GM23338 (cell line): ENCODE results near the gene TMEM134.

Experiments
- CREB1 ChIP-seq: fragments of 250-450 bp; sonication (Bioruptor Pico); IDR thresholded peaks from 2 replicates; pipeline ENCODE4 v1.5.0; 2020; ENCODE audit warnings: low read depth, mild to moderate bottlenecking, moderate library complexity
- EZH2 ChIP-seq: fragments of 200-600 bp; sonication (generic); IDR thresholded peaks from one replicate; pipeline ENCODE4 v1.8.0; 2017; ENCODE audit warnings: antibody characterized with exemption, mild to moderate bottlenecking, low read depth; ENCODE audit not compliant: unreplicated experiment
- EZH2phosphoT487 ChIP-seq: fragments of 200-600 bp; sonication (generic); IDR thresholded peaks from one replicate; pipeline ENCODE4 v1.8.1; 2018; ENCODE audit warnings: antibody characterized with exemption; ENCODE audit not compliant: unreplicated experiment
- JUNB ChIP-seq: IDR thresholded peaks from one replicate; pipeline ENCODE4 v1.6.1; 2016; ENCODE audit warnings: antibody characterized with exemption; ENCODE audit not compliant: unreplicated experiment
- POLR2AphosphoS5 ChIP-seq: IDR thresholded peaks from 2 replicates; pipeline ENCODE4 v1.6.1; 2016; ENCODE audit warnings: antibody characterized with exemption, low read depth
- STAT1 ChIP-seq: IDR thresholded peaks from one replicate; pipeline ENCODE4 v1.6.1; 2016; ENCODE audit warnings: antibody characterized with exemption; ENCODE audit not compliant: unreplicated experiment
- TF ChIP-seq, protein P1 (sequence below), 2 experiments: fragments of 200-600 bp in 1 of 2; sonication (generic) in 1 of 2; conservative IDR thresholded peaks; 2 replicates each; pipeline versions ENCODE4 v1.5.1 to v1.6.1; 2016 to 2017; ENCODE audit warnings: antibody characterized with exemption in 2 of 2, low read depth in 2 of 2, mild to moderate bottlenecking in 2 of 2, moderate library complexity in 1 of 2
- TF ChIP-seq, protein P2 (sequence below): IDR thresholded peaks from one replicate; pipeline ENCODE4 v1.6.1; 2018; ENCODE audit warnings: antibody characterized with exemption; ENCODE audit not compliant: unreplicated experiment

DNA sequence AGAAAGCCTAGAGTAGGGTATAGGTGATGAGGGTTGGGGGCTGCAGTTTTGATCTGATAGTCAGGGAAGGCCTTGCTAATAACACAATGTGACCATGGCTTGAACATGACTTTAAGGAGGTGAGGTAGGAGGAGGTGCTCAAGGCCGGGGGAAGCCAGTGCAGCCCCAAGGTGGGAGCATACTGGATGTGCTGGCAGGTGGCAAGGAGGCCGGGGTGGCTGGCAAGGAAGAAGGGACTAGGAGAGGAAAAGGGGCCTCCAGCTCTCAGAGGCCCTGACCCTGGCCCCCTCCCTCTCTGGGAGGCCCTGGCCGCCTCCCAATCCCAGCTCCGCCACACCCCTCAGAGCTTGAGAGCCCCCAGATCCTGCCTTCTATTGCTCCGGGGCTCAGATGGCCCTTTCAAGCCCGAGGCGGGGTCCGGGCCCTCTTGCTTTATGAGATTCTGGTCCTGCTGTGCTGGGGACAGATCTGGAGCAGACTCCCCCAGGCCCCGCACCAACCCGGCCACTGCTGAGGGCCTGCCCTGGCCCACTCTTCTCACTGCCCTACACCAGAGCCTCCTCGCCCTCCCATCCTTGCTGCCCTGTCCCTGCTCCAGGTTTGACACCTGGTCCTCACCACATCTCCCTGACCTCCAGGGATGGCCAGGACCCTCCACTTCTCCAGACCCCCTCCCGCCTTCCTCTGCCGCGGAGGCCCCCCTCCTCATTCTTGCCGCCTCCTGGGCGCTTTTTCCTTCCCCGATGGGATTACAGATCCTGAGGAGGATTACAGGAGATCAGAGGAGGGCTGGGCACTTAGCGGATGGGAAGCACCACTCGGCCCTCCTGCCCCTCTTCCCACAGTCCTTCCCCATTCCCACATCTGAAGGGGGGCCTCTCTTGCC, 34.3 kb upstream of the TMEM134 start:
- TF ChIP-seq STAT1: no peak
- TF ChIP-seq, protein P1, sequence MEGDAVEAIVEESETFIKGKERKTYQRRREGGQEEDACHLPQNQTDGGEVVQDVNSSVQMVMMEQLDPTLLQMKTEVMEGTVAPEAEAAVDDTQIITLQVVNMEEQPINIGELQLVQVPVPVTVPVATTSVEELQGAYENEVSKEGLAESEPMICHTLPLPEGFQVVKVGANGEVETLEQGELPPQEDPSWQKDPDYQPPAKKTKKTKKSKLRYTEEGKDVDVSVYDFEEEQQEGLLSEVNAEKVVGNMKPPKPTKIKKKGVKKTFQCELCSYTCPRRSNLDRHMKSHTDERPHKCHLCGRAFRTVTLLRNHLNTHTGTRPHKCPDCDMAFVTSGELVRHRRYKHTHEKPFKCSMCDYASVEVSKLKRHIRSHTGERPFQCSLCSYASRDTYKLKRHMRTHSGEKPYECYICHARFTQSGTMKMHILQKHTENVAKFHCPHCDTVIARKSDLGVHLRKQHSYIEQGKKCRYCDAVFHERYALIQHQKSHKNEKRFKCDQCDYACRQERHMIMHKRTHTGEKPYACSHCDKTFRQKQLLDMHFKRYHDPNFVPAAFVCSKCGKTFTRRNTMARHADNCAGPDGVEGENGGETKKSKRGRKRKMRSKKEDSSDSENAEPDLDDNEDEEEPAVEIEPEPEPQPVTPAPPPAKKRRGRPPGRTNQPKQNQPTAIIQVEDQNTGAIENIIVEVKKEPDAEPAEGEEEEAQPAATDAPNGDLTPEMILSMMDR (conservative IDR thresholded peaks at IDR 0.05; ENCODE audit: low read depth in 2 of 2): no peak
- TF ChIP-seq POLR2AphosphoS5: no peak
- TF ChIP-seq EZH2: no peak
- TF ChIP-seq JUNB: no peak
- TF ChIP-seq EZH2phosphoT487: no peak
- TF ChIP-seq, protein P2, sequence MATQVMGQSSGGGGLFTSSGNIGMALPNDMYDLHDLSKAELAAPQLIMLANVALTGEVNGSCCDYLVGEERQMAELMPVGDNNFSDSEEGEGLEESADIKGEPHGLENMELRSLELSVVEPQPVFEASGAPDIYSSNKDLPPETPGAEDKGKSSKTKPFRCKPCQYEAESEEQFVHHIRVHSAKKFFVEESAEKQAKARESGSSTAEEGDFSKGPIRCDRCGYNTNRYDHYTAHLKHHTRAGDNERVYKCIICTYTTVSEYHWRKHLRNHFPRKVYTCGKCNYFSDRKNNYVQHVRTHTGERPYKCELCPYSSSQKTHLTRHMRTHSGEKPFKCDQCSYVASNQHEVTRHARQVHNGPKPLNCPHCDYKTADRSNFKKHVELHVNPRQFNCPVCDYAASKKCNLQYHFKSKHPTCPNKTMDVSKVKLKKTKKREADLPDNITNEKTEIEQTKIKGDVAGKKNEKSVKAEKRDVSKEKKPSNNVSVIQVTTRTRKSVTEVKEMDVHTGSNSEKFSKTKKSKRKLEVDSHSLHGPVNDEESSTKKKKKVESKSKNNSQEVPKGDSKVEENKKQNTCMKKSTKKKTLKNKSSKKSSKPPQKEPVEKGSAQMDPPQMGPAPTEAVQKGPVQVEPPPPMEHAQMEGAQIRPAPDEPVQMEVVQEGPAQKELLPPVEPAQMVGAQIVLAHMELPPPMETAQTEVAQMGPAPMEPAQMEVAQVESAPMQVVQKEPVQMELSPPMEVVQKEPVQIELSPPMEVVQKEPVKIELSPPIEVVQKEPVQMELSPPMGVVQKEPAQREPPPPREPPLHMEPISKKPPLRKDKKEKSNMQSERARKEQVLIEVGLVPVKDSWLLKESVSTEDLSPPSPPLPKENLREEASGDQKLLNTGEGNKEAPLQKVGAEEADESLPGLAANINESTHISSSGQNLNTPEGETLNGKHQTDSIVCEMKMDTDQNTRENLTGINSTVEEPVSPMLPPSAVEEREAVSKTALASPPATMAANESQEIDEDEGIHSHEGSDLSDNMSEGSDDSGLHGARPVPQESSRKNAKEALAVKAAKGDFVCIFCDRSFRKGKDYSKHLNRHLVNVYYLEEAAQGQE: no peak
- no peak for TF ChIP-seq CREB1
